Measurements from ENCODE around the gene KPTN. TPM values are rescaled to one million over a fixed set of nuclear protein-coding genes. Genes with fewer than 3 reads are reported as not detected.
A peak's percentile ranks its signal among the peaks of the same experiment; 100 is the strongest.

Gene KPTN
- total RNA-seq, 1 experiment from 2014 or later, result 20.8 TPM

DNA sequence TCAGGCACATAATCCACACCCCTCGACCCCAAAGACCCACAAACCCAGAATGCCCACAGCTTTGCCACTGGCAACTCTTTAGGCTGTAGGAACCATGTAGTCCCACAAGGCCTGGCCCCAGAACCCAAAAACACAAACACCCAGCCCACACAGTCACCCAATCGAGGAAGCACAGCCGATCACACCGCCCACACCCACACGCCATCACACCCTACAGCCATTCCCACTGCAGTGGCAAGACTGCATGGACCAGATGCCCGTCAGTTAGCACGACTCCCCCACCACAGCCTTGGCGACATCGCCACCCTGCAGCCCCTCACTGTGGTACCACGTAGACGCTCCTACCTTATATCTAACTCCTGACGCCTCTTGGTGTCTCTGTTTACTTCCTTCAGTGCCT, 40.7 kb downstream of the KPTN start:
- H3F3A ChIP-seq (ENCODE audit: insufficient read depth, low read depth), result peaks cover 5% of the 10 kb centered on the region
- H3K9me2 ChIP-seq (ENCODE audit: insufficient read depth), result no peaks in the 10 kb centered on the region
- BruUV-seq (replicated peaks), result no TSS peak
- H3K9me3 ChIP-seq (ENCODE audit: insufficient read depth, low read depth), result no peaks in the 10 kb centered on the region
- no peak overlapping the region for H3K27ac ChIP-seq
- intact Hi-C loops (cut with micrococcal nuclease; ENCODE audit: unreplicated experiment), result no loop called here
- H3K4me3 ChIP-seq, result no peak overlapping the region
- H3K4me2 ChIP-seq, result no peak overlapping the region
- no peaks in the 10 kb centered on the region for H3K79me2 ChIP-seq (ENCODE audit: low read depth)
- POLR2A ChIA-PET (ENCODE audit: unreplicated experiment), result no interaction called here
- H3K4me1 ChIP-seq (replicated peaks; ENCODE audit: insufficient read depth), result no peaks in the 10 kb centered on the region
- DNase-seq, result no peak
- CTCF ChIA-PET, result no interaction called here
- no peaks in the 10 kb centered on the region for H4K20me1 ChIP-seq (ENCODE audit: insufficient read depth)
- H3K27me3 ChIP-seq (ENCODE audit: insufficient read depth, low read depth), result peaks cover 66% of the 10 kb centered on the region
- TF ChIP-seq CTCF (conservative IDR thresholded peaks at IDR 0.05) (no peak), EZH2 (IDR thresholded peaks at IDR 0.05; ENCODE audit: low read depth) (no peak)
- H2AFZ ChIP-seq, result no peak overlapping the region
- H3K36me3 ChIP-seq (ENCODE audit: low read depth), result no peaks in the 10 kb centered on the region

DNA sequence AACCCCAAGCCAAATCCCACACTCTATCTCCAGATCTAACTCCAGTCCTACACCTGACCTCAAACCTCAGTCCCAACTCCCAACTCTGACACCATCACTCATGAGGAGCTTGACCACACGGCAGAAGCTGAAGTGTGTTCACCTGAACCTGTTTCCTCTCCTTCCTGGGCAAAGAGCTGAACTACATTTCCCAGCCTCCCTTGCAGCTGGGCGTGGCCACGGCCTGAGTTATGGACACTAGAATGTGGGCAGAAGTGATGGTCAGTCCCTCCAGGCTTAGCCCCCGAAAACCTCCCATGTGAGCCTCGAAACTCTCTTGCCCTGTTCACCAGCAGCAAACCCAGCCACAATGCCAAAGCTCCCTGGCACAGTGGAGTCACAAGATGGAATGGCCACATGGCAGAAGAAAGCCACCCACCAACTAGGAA, 45.2 kb downstream of the KPTN start:
- TF ChIP-seq CTCF (conservative IDR thresholded peaks at IDR 0.05) (no peak), EZH2 (IDR thresholded peaks at IDR 0.05; ENCODE audit: low read depth) (no peak)
- H3K4me3 ChIP-seq, result no peak overlapping the region
- no peaks in the 10 kb centered on the region for H3K9me2 ChIP-seq (ENCODE audit: insufficient read depth)
- H3K27ac ChIP-seq, result no peak overlapping the region
- H3K4me1 ChIP-seq (replicated peaks; ENCODE audit: insufficient read depth), result no peaks in the 10 kb centered on the region
- no peak overlapping the region for H3K4me2 ChIP-seq
- no peaks in the 10 kb centered on the region for H3K79me2 ChIP-seq (ENCODE audit: low read depth)
- intact Hi-C loops (cut with micrococcal nuclease; ENCODE audit: unreplicated experiment), result no loop called here
- CTCF ChIA-PET, result interaction anchor here (0.5 to 0.6 kb wide), 2 partner anchors 226 to 269 kb away, joined by 3 to 5 read pairs; no protein-coding TSS in a partner anchor
- DNase-seq, result peak; percentile 27 to 60
- BruUV-seq (replicated peaks), result no TSS peak
- H4K20me1 ChIP-seq (ENCODE audit: insufficient read depth), result no peaks in the 10 kb centered on the region
- peaks cover 47% of the 10 kb centered on the region for H3K27me3 ChIP-seq (ENCODE audit: insufficient read depth, low read depth)
- no peaks in the 10 kb centered on the region for H3K36me3 ChIP-seq (ENCODE audit: low read depth)
- POLR2A ChIA-PET (ENCODE audit: unreplicated experiment), result interaction anchor here (0.6 kb wide), 2 partner anchors 11 to 13 kb away, joined by 4 read pairs; no protein-coding TSS in a partner anchor
- peaks cover 9% of the 10 kb centered on the region for H3F3A ChIP-seq (ENCODE audit: insufficient read depth, low read depth)
- H2AFZ ChIP-seq, result no peak overlapping the region
- H3K9me3 ChIP-seq (ENCODE audit: insufficient read depth, low read depth), result no peaks in the 10 kb centered on the region

GRCh38 chr19:47437500-47437899, 46.5 kb downstream of the KPTN start:
- peaks cover 15% of the 10 kb centered on the region for H3F3A ChIP-seq (ENCODE audit: insufficient read depth, low read depth)
- no peaks in the 10 kb centered on the region for H4K20me1 ChIP-seq (ENCODE audit: insufficient read depth)
- DNase-seq, result no peak
- TF ChIP-seq EZH2 (IDR thresholded peaks at IDR 0.05; ENCODE audit: low read depth) (no peak), CTCF (conservative IDR thresholded peaks at IDR 0.05) (no peak)
- no peak overlapping the region for H3K4me2 ChIP-seq
- H3K27me3 ChIP-seq (ENCODE audit: insufficient read depth, low read depth), result peaks cover 34% of the 10 kb centered on the region
- no TSS peak for BruUV-seq (replicated peaks)
- H3K27ac ChIP-seq, result no peak overlapping the region
- H2AFZ ChIP-seq, result no peak overlapping the region
- POLR2A ChIA-PET (ENCODE audit: unreplicated experiment), result no interaction called here
- H3K9me3 ChIP-seq (ENCODE audit: insufficient read depth, low read depth), result no peaks in the 10 kb centered on the region
- H3K4me3 ChIP-seq, result no peak overlapping the region
- no peaks in the 10 kb centered on the region for H3K4me1 ChIP-seq (replicated peaks; ENCODE audit: insufficient read depth)
- H3K9me2 ChIP-seq (ENCODE audit: insufficient read depth), result no peaks in the 10 kb centered on the region
- intact Hi-C loops (cut with micrococcal nuclease; ENCODE audit: unreplicated experiment), result loop anchor here (2.0 kb wide), 1 partner anchor 171 kb away; the partner anchor contains the start of gene BICRA
- no peaks in the 10 kb centered on the region for H3K79me2 ChIP-seq (ENCODE audit: low read depth)
- no peaks in the 10 kb centered on the region for H3K36me3 ChIP-seq (ENCODE audit: low read depth)
- CTCF ChIA-PET, result interaction anchor here (0.6 to 0.7 kb wide), 3 partner anchors 93 to 163 kb away, joined by 3 read pairs; no protein-coding TSS in a partner anchor

Measured in PC-9 (cell line).